GM21723 (cell line): ENCODE data around the gene ANGPTL2.

Experiments
- ATAC-seq: cut with Tn5 transposase; IDR thresholded peaks from one replicate; pipeline ENCODE4 v1.9.1; 2021; ENCODE audit warnings: mild to moderate bottlenecking, moderate library complexity; ENCODE audit not compliant: unreplicated experiment

Gene ANGPTL2

DNA sequence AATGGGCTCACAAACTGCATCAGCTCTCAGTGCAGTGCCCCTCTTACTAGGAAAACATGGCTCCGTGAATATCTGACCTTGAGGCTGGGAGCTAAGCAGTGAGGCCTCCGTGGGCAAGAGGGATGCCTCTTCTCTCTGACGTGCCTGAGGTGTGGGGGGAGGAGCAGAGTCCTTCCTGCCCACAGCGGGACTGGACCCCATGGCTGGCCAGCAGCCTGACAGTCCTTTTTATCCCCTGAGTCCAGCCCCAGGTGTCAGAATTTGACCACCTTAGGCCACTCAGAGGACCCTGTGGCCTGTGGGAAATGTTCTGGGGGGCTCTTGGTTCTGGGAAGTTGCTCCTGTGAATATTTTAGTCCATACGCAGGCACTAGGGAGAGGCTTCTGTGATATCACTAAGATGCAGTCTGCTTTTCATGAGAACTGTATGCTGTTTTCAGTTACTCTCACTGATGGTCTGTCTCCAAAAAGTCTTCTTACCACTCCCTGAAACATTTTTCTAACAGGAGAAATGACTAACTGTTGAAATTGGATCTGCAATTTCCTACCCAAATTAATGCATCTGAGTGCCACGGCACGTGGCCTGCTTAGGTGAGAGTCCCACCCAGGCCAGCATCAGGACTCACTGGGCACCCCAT lies 23.4 kb downstream of the ANGPTL2 start:
- no peak for ATAC-seq

DNA sequence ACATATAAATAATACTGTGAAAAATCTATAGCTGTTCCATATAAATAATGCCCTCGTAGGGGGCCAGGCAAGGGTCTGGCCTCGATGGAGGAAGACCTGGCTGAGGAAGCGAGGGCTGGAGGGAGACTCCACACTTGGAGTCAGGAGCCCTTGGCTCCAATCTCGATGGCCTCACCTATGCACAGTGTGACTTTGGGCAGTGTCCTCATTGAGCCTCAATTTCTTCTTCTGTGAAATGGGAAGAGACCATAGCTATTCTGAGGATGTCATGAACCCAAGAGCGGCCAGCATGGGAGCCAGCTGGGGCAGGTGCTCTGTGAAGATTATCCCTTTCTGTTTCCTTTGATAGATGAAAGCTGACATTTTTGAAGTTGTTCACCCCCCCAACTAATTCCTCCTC lies 24.8 kb downstream of the ANGPTL2 start:
- no peak for ATAC-seq

DNA sequence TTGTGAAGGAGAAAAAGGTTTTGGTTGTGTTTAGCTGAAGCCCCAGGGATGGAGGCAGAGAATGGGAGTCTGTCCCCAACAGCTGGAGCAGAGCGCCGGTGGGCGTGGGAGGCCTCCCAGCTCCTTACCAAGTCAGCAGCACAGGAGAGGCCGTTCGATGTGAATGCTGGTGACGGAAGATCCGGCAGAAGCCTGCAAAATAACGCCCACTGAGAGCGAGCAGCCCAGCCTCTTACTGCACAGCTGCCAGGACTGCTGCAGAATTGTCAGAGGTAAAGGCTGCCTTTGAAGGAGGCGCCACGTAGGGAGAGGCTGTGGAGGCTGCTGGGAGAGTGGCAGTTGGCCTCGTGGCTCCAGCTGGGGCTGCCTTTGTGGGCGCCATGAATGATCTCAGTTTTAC lies 26.2 kb downstream of the ANGPTL2 start:
- ATAC-seq = no peak

DNA sequence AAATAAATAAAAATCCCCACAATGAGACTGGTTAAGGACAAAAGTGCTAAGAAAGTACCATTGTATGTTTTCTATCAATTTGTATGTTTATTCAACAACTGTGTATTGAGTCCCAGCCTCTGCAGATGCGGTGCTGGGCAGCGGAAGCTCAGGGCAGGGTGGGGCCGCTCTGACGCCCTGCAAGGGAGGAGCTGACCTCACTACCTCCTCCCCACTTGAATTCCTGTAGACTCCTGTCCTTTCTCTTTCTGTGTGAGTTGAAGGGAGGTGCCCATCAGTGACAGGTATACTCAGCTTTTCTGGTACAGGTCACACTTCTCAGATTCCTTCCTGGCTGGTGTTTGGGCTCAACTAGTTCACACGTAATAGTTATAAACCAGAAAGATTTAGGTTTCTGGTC lies 27.0 kb downstream of the ANGPTL2 start:
- no peak for ATAC-seq

DNA sequence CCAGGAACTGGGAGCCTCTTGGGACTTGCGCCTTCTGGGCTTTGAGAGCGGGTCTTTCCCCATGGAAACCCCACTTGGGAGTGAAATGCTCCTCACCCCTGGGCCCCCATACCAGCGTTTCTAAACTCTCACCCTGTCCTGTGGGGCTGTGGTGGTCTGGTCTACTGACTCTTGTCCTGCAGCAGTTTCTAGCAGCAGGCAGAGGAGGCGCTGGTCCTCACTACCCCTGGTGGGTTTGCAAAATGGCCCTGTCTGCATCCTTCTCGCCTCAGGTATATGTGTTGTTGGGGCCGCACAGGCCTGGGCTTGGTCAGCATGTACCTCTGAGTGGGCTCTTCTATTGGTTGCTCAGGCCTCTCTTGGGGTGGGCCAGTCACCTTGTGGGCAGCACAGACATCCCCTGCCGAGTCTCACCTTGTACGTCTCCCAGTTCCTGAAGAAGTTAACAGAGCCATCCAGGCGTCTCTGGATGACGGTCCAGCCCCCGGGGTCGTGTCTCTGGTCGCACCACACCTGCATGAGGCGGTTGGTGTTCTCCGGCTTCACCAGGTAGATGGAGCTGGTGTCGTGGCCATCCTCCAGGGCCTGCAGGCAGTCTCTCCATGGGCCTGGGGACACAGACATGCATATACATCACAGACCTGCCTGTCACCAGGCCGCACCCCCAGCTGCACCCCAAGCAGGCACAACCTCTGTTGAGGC lies 29.0 kb downstream of the ANGPTL2 start:
- ATAC-seq = no peak

DNA sequence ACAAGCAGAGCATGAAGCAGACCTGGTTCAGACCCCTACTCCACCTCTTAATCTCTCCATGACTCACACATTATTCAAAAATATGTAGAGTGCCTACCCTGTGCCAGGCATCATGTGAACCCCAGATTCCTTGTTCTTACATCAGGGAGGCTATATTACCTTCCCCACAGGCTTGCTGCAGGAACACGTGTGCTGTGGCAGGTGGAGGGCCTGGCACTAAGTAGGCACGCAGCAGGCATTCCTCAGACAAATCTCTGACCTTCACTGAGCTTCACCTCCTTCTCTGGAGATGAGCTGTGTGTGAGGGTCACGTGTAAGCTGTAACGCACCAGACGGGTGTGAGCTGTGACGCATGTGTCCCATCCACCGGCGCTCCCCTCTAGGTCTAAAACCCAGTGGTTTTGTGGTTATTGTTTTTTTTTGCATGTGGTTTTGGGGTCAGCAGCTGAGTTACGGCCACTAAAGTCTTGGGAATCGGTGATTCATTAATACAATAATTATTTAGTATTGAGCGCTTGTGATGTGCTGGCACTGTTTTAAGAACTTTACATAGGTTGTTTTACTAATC lies 30.3 kb downstream of the ANGPTL2 start:
- ATAC-seq = no peak

DNA sequence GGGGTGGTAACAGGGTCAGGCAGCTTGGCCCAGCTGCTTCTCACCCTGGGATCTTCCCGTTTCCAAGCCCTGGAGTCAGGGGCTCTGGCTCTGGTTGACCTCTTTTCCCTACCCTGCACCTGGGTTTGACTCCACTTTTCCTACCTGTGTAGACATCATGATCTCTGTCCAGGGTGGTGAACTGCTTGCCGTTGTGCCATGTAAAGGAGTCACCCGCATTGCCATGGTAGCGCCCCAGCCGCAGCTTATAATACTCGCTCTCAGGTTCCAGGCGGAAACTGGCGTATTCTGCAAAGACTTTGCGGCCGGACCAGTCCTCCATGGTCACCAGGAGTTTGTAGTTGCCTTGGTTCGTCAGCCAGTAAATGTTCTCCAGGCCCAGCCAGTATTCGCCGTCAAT lies 30.9 kb downstream of the ANGPTL2 start:
- no peak for ATAC-seq

DNA sequence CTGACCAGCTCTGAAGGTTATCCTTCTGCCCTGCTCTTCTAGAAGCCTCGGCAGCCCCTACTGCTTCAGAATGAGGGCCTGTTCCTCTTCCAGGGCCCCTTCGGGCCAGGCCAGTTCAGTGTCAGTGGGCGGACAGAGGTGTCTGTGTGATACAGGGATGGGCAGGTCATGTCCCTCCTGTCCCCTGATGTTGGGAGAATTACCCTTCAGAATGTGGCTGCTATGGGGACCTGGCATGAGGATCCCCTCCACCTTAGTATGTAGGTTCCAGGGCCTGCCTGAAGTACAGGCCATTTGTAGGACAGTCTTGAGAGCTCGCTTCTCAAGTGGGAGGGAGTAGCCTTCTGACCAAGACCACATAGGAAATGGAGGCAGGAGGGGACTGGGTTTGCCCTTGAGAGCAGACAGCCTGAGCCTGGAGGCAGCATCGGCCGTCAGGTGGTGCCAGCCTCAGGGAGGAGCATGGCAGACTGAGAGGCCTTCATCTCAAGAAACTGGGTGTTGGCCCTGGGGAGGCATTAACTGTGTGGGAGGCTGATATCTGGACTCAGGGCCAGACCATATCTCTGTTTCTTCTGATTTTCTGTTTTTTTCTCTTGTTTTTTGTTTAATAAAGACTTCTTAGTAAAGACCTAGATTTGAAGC lies 32.0 kb downstream of the ANGPTL2 start:
- ATAC-seq = no peak

DNA sequence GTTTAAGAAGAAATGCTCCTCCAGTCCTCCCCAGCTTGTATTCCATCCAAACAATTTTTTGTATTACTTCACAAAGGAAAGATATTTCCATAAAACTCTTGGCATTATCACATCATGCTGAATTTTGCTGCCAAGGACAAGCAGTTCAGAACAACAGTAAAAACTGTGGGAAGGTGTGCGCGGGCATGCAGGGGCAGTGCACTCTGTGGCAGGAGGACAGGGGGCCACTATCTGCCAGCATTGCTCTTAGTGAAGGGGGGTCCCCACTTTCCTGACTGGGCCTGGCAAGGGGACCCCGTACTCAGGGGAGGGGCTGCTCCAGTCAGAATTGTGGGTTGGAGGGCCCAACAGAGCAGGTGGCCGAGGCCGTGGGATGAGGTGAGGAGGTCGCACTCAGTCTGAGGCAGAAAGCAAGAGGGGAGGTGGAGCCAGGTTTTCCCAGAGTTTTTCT lies 32.8 kb downstream of the ANGPTL2 start:
- no peak for ATAC-seq

DNA sequence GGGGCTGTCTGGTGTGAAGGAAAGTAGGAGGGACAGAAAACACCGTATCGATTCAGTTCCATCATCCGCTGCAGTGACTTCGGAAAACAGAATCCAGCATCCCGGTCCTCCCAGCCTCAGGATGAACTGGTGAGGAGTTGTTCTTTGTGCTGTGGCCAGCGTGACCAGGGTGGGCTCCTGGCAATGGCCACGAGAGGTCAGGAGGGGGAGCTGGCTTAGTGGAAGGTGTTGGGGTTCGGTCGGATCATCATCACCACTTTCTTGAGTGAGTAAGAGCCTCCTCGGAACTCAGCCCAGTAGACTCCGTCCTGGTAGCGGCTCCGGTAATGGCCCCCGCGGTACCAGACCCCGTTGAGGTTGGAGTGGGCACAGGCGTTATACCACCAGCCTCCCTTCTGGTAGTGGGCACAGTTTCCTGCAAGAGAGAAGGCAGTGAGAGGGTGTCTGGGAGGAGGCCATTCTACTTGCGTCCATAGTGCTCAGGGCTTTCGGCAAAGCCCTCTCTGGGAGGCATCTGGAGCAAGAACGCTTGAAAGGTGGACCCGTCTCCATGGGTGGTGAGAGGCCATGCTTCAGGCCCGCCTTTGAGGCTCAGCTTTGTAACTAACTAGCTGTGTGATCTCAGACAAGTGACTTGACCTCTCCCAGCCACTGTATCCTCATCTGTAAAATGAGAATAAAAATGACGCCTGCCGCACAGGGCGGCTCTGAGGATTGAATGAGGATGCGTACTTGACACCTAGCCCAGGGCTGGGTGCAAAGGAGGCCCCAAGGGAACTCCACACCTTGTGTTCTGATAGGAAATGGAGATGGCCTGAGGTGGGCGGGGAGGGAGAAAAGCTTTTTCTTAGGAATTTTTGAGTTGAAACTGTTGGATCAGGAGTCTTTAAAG lies 33.5 kb downstream of the ANGPTL2 start:
- no peak for ATAC-seq

DNA sequence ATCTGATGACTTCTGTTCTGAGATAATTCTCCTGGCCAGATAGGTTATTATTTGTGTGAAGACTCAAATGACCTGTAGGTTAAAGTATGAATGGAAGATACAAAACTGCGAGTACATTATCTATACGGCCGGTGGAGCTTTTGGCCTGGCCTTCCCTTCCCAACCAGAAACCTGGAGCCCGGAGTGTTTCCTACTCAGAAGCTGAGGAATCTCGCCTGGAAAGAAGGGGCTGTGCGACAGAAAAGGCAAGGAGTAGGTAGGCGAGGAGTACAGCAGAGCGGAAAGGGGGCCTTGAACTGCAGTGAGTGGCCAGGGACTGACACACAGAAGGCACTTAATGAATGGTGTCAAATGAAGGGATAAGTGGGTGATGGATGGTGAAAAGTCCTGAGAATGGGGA lies 34.6 kb downstream of the ANGPTL2 start:
- no peak for ATAC-seq

DNA sequence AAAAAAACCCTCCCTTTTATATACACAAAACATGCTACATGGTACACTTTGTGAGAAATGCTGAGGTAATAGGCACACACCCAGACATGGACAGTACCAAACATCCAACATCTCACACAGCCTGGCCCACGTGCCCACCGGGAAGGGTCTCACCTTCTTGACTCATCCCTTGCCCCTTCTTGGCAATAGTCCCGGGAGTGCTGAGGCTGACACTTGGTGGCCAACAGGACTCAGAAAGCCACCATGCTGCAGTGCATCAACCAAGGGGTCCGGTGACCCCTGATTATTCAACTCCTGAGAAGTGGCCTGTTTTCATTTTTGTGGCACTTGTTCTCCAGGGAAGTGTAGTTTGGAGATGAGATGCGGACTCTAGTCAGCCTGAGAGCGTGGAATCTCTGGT lies 35.0 kb downstream of the ANGPTL2 start:
- no peak for ATAC-seq

DNA sequence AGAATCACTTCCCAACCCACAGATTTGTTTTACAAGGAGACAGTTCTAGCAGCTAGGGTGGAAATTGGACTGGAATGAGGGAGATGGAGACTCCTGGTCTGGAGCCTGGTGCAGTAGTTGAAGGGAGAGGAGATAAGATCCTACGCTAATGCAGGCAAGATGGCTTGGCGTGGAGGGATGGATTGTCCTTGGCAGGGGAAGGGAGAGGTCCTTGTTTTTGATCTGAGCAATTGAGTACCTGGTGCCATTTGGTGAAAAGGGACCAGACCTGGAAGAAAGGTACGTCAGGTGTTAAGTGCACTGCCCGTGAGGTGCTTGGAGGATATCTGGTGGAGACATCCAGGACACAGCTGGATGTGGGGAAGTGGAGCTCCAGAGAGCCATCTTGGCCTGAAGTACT lies 35.7 kb downstream of the ANGPTL2 start:
- ATAC-seq = no peak

DNA sequence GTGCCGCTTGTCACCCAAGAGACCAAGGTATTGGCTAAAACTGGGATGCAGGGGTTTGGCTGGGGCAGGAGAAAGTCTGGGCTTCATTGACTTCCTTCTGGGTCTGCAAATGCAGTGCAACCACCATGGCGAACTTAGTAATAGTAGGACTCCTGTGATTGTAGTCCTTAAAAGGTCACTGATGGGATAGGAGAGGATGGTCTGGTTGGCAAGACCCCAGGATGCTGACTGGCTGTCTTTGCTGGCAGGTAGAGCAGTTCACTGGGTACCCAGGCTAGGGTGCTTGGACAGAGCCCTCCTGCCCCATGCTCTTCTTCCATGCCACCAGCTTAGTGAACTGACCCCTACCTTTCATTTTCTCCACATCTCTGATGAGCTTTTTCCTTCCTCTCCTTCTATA lies 37.2 kb downstream of the ANGPTL2 start:
- no peak for ATAC-seq

DNA sequence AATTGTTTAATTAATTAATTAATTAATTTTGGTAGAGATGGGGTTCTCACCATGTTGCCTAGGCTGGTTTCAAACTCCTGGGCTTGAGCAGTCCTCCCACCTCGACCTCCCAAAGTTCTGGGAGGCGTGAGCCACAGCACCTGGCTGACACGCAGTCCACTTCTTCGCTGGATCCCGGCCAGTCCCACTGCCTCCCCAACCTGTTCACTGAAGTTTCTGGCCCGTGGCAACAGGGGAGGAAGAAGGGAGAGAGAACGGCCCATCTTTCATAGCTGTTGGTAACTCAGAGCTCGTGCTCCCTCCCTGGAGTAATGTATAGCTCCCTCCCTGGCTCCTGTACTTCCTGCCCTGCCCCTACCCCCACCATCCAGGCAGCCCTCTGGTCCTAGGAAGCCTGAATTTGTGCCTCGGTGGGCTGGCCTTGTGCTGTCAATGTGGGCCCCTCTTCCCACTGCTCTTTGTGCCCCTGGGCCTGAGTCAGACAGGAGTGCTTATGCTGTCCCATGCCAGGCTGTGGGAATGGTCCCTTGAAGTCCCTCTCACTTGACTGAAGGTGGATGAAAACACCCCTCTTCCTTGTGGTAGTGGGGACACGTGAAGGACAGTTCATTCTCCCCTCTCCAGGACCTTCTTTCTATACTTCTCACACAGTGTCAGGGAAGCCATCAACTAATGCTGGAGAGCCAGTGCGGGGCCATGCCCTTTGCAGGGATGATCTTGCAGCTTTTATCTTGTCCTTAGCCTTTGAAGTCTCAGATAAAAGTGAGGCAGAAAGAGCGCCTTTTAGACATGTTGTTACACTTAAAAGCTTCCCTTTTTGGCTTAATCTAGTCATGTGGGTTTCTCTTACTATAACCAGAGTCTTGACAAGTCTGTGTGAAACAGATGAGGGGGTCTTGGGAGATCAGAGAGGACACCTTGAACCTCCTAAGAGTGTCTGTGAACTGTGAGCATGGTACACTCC lies 38.1 kb downstream of the ANGPTL2 start:
- ATAC-seq = no peak

DNA sequence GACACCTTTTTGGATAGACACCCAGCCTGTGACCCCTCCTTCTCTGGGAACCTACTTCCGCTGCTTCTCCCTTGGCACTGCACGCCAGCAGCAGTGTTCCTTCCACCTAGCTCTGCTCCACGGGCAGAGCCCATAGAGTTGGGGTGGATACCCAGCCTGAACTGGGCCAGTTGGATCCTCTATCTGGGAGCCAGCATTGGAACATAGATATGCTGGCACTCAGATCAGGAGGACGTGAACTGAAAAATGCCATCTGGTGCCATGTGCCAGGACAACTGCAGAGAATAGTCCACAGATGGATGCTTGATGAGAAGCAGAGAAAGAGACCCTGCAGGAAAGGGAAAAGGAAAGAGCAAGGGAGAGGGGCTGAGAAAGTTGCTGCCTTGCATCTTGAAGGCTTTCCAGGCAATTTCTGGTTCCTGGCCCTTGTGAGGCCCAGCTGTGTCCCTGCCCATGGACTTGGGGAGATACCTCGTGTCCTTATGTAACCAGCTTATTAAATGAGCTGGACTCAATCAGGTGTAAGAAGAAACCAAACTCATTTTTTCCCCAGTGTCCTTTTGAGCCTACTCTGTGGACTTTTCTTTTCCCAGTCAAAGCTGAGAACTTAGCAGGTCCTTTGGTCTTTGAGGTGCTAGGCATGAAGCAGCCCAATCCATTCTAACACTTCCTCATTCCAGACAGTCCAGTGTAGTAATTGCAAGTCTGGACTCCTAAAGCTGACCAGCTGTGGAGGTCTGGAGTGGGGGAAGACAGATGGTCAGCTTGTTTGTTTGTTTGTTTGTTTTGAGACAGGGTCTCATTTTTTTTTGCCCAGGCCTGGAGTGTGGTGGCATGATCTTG lies 39.1 kb downstream of the ANGPTL2 start:
- no peak for ATAC-seq

DNA sequence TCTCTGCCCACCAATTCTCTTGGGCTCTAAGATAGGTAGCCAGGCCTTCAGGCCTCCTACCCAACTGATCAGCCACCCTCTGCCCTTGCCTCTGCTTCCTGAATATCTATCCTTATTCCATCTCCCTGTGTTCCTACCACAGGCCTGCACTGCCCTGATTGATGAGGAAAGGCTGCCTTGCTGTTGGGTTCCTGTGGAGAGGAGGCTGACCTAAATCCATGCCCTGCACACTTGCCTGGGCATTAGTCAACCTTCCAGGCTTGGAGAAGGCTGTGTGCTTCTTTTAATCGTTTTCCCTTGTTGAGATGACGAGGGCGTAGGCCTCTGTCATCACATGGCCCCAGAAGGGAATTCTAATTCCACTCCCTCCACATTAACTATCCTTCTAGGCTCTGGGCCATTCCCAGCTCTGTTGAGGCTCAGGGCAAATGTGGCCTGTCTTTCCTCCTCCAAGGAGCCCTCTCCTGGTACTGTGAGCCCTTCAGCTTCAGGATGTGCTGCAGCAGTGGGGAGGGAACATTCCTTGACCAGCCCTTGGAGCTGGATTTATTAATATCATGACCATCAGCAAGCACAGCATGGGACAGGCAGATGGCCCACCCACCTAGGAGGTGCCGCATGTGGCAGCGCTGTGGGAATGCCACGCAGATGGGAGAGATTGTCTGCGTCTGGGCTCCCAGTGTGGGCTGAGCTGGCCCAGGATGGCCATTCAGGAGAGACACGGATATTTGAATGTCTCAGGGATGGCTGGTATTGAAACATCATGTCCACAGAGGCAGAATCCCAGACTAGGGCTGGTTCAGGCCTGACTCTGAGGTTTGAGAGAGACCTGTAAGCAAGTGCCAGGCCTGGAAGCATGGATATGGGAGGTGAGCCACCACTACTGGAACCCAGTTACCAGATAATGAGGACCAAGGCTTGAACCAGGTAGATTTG lies 40.9 kb downstream of the ANGPTL2 start:
- no peak for ATAC-seq
